ENCODE results near the gene CFAP65.
A peak's percentile ranks its signal among the peaks of the same experiment; 100 is the strongest.

CFAP65 gene

DNA sequence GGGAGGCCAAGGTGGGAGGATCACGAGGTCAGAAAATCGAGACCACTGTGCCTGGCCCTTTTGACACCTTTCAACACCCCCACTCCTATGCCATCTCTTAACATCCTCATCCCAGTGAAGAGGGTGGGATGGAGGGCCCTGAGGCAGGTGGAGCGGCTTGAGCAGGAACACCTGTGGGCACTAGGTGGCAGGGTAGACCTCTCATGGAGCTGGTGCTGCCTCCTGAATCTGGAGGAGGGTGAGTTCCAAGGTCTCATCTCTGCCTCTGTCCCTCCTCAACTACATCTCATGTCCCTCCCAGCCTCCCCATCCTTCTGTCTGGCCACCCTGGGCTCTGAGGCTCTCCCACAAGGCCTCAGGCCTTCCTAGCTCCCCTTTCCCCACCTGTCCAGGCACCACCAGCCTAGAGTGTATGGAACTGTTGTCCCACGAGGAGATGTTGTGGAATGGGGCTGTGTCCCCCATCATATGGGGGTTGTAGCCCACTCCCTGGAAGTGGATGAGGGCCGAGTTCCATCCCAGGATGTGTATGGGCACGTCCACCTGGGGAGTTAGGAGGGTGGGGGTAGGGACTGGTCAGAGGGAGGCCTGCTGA is 31.1 kb downstream of the CFAP65 start:
- DNase-seq, result peak in 1 of 2 donors; percentile 15

- DNase-seq, result no peak
Observed at GRCh38 chr2:219009294-219009693, 32.0 kb downstream of the CFAP65 start.

DNA sequence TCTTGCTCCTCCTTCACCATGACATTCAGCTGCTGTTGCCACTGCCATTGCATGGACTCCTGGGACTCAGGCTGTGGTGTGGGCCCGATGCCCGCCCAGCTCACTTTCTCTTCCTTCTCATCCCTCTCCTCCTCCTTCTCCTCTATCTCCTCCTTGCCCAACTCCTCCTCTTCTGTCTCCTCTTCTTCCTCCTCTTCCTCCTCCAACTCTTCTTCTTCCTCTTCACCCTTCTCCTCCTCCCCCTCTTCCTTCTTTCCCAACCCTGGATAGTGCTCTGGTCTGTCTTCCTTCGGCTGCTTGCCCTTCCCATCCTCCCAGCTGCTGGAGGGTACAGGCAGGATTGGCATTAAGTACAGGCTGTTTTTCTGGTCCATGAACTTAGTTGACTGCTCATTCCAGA is 37.3 kb downstream of the CFAP65 start:
- no peak for DNase-seq

- DNase-seq, result no peak
Observed at GRCh38 chr2:219003267-219003634, 38.1 kb downstream of the CFAP65 start.

DNA sequence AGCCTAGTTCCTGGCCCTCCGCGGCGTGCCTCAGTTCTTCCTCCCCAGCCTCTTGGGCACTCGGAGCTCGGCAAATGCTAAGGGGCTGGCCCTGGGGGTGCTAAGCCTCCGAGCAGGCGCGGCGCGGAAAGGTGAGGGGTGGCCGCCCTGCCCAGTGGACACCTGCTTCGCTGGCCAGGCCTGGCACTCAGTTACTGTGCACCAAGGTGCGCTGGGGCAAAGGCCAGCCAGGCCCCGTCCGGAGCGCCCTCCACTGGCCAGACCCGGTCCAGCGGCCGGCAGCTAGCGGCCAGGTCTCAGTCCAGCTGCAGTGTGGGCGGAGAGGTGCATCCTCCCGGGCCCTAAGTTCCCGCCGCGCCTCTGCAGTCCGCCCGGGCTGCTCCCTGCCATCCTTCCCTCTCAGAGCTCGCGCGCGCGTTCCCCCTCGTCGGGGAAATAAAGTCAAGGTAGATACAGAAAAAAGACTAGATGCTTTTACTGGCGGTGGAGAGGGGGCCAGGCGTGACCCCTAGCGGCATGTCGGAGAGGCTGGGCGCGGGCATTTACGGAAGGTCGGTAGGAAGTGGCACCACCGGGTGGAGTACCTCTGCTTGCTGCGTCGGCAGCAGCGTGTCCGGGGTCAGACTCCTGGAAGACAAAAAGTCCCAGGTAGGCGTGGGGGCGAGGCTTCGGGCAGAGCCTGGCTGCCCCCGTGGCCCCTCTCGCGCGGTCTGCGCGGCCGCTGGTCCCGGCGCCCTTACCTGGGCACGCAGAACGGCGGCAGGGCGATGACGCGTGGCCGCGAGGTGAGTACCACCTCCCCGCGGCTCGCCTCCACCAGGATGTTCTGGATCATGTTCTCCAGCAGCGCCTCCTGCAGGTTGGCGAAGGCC is 38.7 kb downstream of the CFAP65 start:
- peak; percentile 19 to 32 for DNase-seq

DNA sequence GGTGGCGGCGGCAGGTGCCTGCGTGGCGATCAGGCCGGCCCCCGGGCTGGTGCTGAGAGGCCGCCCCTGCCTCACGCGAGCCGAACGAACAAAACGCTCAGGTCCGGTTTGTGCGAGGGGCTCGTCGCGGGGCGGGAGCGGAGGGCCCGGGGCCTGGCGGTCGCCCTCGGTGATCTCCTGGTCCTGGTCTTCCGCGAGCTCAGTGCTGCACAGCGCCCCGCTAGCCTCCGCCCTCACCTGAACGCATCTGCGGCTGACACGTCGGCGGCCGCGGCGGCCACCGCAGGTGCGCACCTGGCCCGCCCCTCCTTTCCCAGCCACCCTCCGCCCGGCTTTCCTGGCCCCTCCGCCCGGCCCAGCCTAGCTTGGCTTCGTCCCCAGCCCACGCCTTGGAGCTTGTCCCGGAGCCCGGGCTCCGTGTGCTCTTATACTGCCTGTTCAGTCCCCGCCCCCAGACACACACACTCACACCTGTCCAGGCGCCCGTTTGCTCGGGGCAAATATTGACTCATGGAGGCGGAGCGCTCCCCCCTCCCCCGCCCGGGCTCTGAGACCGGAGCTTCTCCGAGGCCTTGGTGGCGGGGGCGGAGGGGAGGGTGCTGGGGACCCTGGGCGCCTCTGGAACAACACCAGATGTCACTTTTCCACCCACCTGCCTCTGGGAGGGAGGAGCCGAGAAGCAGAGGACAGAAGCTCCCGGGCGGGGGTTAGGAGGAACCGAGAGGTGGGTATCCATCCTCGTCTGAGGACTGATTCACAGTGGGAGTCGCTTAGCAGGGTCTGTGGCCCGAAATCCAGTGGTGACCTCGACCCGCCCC is 39.5 kb downstream of the CFAP65 start:
- no peak for DNase-seq

DNA sequence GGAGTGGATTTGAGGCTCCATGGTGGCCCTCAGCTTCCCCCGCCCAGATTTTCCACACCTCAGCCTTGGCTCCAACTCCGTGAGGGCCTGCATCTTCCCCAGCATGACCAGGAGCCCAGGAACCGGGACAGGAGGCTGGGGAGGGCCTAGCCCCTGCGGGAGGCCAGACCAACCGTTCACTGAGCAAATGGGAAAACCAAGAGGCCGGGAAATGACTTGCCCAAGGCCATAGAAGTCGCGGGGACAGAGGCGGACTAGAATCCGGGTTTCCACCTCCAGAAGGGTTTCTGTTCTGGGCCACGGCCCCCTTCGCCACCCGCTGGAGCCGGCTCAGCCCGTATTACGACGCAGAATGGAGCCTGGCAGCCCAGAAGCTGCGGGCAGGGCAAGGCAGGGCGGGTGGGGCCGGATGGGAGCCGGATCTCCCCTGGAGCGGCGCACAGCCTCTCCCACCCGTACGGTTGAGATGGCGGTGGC is 40.2 kb downstream of the CFAP65 start:
- DNase-seq, result no peak

GRCh38 chr2:219000569-219000960 is 40.8 kb downstream of the CFAP65 start:
- DNase-seq, result no peak

GRCh38 chr2:218999881-219000568 is 41.3 kb downstream of the CFAP65 start:
- DNase-seq, result no peak

GRCh38 chr2:218999021-218999880 is 42.1 kb downstream of the CFAP65 start:
- no peak for DNase-seq

DNA sequence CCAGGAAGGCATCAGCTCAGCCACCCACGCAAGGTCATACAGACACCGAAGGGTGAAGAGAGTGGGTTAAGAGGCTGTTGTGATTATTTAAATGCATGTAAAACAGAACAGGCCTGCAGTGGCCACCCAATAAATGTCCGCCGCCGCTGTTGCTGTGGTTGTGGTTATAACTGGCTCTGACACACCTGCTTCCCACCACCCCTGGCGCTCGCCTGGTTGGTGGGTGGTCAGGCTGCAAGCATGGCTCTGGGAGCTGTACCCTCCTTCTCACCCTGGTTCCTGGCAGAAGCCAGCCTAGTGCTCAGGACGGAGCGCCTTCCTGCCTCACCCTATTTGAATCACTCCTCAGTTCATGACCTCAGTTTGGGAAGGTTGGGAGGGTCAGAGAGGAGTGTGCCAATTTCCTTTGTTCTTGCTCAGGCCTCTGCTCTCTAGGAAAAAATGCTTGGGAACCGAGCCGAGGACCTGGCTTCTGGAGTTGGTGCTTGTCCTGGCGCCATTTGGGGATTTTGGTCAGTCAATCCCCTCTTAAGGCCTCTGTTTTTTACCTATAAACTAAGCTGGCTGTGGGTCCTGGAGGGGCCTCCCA is 42.8 kb downstream of the CFAP65 start:
- no peak for DNase-seq

DNA sequence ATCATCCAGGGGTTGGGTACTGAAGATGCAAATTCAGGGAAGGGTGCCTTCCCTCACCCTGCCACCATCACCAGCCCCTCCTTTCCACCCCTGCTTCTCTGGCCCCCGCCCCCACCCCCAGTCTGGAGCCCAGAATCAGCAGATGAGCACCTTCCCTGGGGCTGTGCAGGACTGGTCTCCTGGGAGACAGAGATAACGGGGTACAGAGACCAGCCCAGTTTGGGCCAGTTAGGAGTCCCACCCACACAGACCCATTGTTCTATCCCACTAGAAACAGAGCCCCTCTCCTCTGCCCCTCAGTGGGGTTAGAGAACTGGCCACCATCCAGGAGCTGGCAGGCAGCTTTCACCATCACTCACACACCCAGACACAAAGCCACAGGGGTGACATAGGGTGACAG is 43.6 kb downstream of the CFAP65 start:
- no peak for DNase-seq

DNA sequence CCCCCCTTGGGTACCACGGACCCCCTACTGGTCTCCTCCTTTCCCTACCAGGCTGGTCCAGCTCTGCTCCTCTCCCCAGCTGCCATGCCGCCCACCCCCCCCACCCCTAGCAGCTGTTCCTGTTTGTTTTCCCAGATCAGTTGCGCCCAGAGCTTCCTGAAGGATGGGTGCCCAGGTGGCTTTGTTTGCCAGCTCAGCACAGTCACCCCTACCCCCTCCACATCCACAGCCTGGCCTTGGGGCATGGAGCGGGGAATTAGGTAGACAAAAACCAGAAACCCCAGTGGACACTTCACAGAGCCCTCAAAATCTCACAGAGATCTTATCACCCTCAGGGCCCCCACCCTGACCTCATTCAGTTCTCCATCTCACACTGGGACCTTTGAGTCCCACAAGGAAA is 44.4 kb downstream of the CFAP65 start:
- no peak for DNase-seq

DNA sequence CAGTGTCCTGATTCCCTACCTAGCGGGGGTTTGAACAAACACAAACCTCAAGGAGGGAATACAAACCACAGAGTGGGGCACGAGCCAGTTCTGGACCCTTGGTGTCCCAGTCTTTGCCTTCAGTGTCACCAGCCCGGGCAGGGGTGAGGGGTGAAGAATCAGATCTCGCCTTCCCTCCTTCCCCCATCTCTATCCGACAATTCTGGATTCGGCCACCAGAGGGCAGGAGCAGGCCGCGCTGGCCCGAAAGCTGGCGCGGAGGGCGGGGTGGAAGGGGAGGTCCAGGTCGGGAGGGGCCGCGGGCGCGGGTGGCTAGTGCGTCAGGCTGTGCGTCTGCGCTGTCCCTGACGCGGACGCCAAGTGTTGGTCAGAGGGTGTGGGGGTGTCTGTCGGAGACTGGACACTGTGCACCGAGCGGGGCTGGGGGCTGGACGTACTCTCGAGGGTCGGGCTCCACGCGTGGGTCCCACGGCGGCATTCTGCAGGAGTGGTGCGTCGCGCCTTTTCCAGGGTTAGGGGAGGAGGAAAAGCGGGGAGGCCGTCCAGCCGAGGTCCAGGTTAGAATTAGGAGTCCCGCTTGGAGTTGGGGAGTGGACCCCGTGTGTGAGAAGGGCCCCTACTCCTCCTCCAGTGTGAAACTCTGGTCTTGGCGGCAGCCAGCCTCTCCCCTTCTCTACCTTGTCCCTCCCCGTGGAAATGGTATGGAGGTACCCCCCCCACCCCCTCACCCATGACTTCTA is 45.2 kb downstream of the CFAP65 start:
- peak; percentile 71 to 78 for DNase-seq

DNA sequence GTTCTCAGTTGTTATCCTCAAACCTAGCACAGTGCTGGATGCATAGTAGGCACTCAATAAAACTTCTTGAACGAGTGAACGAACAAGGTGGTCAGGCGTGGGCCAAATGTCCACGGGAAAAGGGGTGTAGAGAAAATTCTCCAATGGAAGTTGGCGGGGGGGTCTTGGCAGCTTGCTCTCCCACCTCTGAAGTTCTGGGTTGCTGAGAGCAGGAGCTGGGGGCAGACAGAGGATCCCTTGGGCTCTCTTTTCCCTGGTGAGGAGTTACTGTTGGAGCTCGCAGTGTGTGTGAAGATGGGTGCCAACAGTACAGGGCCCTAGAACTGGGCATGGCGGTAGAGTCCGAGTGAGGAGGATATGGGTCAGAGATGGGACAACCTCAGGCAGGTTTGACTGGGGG is 45.8 kb downstream of the CFAP65 start:
- no peak for DNase-seq

GRCh38 chr2:218993345-218994315 is 47.7 kb downstream of the CFAP65 start, which contains the start of gene CRYBA2:
CRYBA2 (minus strand) TSS chr2:218993422; CDS start chr2:218993176, 246 bp downstream.
- DNase-seq, result no peak

DNA sequence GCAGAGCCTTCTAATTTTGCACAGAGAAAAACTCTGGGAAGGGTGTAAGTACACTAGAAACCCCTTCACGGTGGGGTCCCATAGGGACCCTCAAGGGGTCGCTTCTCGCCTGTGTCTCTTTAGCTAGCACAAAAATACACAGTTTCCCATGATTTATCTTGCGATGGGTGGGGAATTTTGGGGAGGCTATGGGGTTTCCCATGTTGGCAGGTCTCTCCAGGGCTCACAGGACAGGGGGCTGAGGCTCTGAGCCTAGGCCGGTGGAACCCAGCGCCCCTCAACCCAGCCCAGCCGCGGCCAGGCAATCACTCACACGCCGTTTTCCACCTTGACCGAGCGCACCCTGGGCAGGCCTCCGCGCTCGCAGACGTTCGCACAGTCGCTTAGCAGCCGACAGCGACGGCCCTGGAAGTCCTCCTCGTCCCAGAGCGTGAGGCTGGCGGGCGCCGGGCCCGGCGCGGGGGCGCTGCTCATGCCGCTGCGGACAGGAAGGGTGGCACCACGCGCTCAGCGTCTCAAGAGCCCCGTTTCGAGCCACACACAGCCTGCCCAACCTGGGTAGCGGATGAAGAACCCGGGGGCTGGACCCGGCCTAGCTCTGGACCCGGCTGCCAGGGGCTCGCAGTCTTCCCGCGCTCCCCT is 48.5 kb downstream of the CFAP65 start:
- no peak for DNase-seq

DNA sequence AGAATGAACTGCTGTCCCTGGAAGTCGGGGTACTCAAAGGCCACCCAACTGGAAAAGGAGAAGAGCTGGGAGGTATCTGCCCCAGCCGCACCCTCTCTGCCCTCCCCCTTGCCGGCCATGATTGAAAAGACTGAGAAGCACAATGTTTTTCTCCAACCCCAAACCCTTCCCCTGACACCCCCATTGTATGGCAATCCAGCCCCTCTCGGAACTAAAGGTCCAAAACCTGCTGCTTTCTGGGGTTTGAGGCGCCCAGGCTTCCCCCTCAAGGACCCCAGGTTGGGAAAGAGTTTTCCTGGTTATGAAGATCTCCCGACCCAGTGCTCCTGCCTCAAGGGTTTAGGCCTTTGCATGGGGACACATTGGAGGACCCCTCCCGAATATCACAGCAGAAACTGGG is 49.1 kb downstream of the CFAP65 start:
- no peak for DNase-seq

GRCh38 chr2:218991674-218992168 is 49.6 kb downstream of the CFAP65 start:
- DNase-seq, result no peak

Data from CD4-positive, alpha-beta T cell treated with Interleukin-4 for 1 hour (primary cell).